ACC112 (cell line): ENCODE measurements around the gene OSBPL3.

Experiments
- H2AFZ ChIP-seq: fragments of 200-600 bp; sonication (generic); one replicate; pipeline ENCODE4 v1.6.0; 2017; ENCODE audit warnings: antibody characterized with exemption, low read length; ENCODE audit not compliant: unreplicated experiment
- H3K27ac ChIP-seq: fragments of 200-600 bp; sonication (generic); 2 replicates; pipeline ENCODE4 v1.5.1; 2014; ENCODE audit warnings: low read depth, mild to moderate bottlenecking, antibody characterized with exemption, low read length, moderate library complexity
- H3K27me3 ChIP-seq: fragments of 200-600 bp; sonication (generic); 2 replicates; pipeline ENCODE4 v1.6.1; 2014; ENCODE audit warnings: mild to moderate bottlenecking, antibody characterized with exemption, low read length, moderate library complexity, mixed read lengths; ENCODE audit not compliant: insufficient read depth
- H3K36me3 ChIP-seq: fragments of 200-600 bp; sonication (generic); 2 replicates; pipeline ENCODE4 v1.6.1; 2016; ENCODE audit warnings: mild to moderate bottlenecking, antibody characterized with exemption, low read length, moderate library complexity, mixed read lengths; ENCODE audit not compliant: insufficient read depth
- H3K4me1 ChIP-seq: fragments of 200-600 bp; sonication (generic); one replicate; pipeline ENCODE4 v1.6.1; 2016; ENCODE audit warnings: low read length, mixed read lengths; ENCODE audit not compliant: insufficient read depth, unreplicated experiment, control insufficient read depth
- H3K4me3 ChIP-seq: fragments of 200-600 bp; sonication (generic); 2 replicates; pipeline ENCODE4 v1.5.1; 2014; ENCODE audit warnings: mild to moderate bottlenecking, low read depth, low read length
- H3K79me2 ChIP-seq: fragments of 200-600 bp; sonication (generic); one replicate; pipeline ENCODE4 v1.6.0; 2016; ENCODE audit warnings: low read length; ENCODE audit not compliant: control insufficient read depth, unreplicated experiment, insufficient read depth

Gene OSBPL3

DNA sequence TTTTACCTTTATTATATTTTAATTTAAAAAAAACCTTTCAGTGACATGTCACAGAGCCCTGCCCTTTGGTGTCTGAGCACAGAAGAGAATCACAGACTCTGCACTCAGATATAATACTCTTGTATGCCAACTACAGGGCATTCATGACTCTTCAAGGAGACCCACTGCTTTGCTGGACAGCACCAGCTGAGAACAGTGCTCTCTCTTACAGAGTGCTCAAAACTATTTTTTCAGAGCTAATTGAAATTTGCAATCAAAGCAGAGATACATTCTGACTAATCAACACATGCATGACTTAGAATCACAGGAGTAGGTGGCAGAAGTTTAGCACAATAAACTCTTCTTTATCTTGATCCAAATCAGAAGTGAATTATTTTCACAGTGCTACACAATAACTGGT lies 99.1 kb downstream of the OSBPL3 start:
- Histone ChIP-seq H3K27me3 (no peaks in the 10 kb centered on the region), H3K4me1 (peaks cover 38% of the 10 kb centered on the region), H3K36me3 (no peaks in the 10 kb centered on the region), H3K4me3 (no peak overlapping the region), H2AFZ (no peak overlapping the region), H3K27ac (no peak overlapping the region), H3K79me2 (no peaks in the 10 kb centered on the region)

DNA sequence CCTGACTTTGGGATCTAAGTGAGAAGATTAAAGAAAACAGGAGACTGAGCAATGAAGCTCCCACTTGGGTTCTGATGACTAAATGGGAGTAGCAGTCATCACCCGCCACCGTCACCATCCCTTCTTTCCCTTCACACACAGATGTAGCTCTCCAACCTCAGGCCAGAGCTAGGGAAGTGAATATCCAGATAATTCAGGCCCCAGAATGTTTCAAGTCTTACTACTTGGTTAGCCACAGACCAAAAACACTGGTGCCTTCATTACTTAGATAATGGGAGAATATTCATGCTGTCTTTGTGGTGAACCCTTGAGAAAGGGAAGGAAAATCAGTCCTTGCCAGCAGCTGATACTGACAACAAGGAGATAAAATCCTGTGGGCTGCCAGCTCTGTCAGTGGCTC lies 100.7 kb downstream of the OSBPL3 start:
- no peak overlapping the region for H2AFZ ChIP-seq
- H3K79me2 ChIP-seq = no peaks in the 10 kb centered on the region
- no peaks in the 10 kb centered on the region for H3K36me3 ChIP-seq
- no peak overlapping the region for H3K4me3 ChIP-seq
- no peaks in the 10 kb centered on the region for H3K27me3 ChIP-seq
- peaks cover 27% of the 10 kb centered on the region for H3K4me1 ChIP-seq
- H3K27ac ChIP-seq = no peak overlapping the region

DNA sequence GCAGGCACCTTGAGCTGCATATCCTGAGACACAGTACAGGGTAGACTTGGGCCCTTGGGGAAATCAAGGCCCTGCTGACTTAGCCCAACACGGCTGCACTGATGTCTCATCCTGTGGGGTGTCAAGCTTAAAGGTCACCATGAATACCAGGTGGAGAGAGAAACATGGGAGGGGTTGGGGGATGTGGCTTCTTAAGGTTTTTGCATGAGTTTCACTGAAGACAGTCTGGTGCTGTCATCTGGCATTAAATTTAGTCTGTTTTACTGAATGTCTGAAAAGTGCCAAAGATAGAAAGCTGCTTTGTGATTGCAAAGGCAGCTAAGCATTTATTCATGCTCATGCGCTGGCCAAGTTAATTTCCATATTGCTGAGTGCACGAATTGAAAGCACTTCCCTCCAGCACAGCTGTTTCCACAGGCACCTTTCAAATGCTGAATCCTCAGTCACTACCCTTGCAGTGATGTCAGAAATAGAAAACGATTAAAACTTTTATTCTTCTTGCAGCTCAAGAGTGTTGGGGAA lies 102.1 kb downstream of the OSBPL3 start:
- H3K4me1 ChIP-seq = peaks cover 15% of the 10 kb centered on the region
- H3K36me3 ChIP-seq = no peaks in the 10 kb centered on the region

DNA sequence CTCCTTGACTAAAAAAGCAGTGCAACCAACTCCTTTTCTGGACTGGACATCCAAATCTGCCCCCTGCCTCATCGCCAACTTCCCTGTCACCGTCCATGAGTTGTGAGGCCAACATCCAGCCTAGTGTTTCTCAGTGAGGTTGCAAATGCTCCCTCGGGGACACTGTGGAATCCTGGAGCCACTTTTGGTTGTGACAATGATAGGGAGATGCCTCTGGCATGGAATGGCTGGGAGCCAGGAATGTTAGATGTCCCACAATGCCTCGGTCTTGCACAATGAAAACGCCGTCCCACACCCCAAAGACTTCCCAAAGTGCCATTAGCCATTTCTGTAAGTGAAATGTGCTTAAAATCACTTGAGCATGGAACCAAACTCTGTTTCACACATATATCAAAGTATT lies 105.2 kb downstream of the OSBPL3 start:
- Histone ChIP-seq H2AFZ (no peak overlapping the region), H3K36me3 (no peaks in the 10 kb centered on the region), H3K79me2 (no peaks in the 10 kb centered on the region), H3K4me1 (no peaks in the 10 kb centered on the region), H3K27me3 (no peaks in the 10 kb centered on the region), H3K4me3 (no peak overlapping the region), H3K27ac (no peak overlapping the region)

More for the DNA sequence above, 102.1 kb downstream of the OSBPL3 start:
- H3K27me3 ChIP-seq = no peaks in the 10 kb centered on the region
- no peak overlapping the region for H2AFZ ChIP-seq
- H3K79me2 ChIP-seq = no peaks in the 10 kb centered on the region
- no peak overlapping the region for H3K27ac ChIP-seq
- H3K4me3 ChIP-seq = no peak overlapping the region

DNA sequence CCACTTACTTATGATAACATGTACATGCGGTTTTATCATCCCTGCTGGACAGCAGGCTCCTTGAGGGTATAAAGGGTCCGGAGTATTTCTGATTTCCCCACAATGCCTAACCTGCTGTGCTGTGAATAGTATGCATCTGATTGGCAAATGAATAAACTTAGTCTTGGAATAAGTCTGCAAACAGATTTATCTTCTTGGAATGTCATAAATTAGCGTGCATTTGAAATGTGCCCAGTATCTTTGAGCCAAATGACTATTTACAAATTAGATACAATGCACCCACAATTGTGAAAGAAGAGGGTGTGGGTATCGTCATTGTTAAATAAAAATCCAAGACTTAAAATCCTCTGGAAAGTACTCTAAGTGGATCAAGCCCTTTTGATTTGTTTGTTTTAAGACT lies 106.0 kb downstream of the OSBPL3 start:
- H2AFZ ChIP-seq = no peak overlapping the region
- no peaks in the 10 kb centered on the region for H3K79me2 ChIP-seq
- no peaks in the 10 kb centered on the region for H3K36me3 ChIP-seq
- no peaks in the 10 kb centered on the region for H3K27me3 ChIP-seq
- no peak overlapping the region for H3K4me3 ChIP-seq
- H3K27ac ChIP-seq = no peak overlapping the region
- no peaks in the 10 kb centered on the region for H3K4me1 ChIP-seq

DNA sequence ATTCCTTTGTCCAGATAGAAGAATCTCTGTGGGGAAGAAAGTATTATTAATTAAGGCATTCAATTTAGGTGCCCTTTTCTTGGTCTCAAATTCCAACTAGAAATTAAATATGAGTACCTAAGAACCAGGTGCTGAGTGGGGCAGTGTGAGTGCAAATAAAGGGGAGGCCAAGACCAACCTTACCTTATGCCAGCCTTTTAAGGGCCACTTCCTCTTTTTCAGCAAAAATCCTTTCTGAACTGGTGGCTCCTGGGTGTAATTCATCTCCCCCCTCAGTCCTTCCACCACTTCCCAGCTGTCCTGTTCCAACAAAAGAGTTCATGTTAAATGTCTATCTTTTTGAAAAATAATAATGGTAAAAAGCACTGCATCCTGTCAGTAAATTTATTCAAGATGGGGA lies 108.2 kb downstream of the OSBPL3 start:
- H3K27me3 ChIP-seq = no peaks in the 10 kb centered on the region
- H3K36me3 ChIP-seq = no peaks in the 10 kb centered on the region
- H3K27ac ChIP-seq = no peak overlapping the region
- no peaks in the 10 kb centered on the region for H3K4me1 ChIP-seq
- no peak overlapping the region for H3K4me3 ChIP-seq
- H2AFZ ChIP-seq = no peak overlapping the region
- no peaks in the 10 kb centered on the region for H3K79me2 ChIP-seq

DNA sequence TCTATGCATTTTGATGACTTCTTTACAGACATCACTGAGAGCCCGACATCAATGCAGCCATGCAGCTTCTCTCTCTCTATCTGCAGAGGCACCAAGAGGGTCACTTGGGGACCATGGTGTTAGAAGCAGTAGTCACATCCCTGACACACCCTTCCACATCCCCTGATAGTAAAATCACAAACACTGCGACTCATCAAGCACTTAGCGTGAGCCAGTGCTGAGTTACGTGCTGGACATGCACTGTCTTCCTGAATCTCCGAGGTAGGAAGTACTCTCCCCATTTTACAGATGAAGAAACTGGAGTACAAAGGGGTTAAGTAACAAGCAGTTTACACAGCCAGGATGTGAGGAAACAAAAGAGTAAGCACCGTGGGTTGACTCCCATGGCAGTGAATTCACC lies 109.2 kb downstream of the OSBPL3 start:
- H3K4me1 ChIP-seq = no peaks in the 10 kb centered on the region
- no peak overlapping the region for H2AFZ ChIP-seq
- no peaks in the 10 kb centered on the region for H3K27me3 ChIP-seq
- H3K4me3 ChIP-seq = no peak overlapping the region
- H3K27ac ChIP-seq = no peak overlapping the region
- H3K79me2 ChIP-seq = no peaks in the 10 kb centered on the region
- H3K36me3 ChIP-seq = peaks cover 3% of the 10 kb centered on the region; the same call in 1 of the 2 replicates

DNA sequence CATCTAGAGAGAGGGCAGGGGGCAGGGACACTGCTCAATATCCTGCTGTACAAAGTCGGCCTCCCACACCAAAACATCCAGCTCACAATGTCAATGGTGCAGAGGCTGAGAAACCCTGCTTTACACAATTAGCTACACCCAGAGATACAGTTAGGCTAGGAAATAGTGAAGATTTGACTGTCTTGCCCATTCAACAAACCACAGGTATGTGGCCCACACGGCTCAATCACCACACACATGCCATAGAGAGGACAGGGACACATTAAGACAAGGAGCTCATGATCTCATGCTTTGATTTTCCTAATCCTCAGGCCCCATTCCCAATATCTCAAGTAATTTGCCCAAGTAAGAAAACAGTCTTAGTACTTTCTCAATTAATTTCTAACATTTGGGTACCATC lies 110.4 kb downstream of the OSBPL3 start:
- no peaks in the 10 kb centered on the region for H3K4me1 ChIP-seq
- H3K36me3 ChIP-seq = peaks cover 3% of the 10 kb centered on the region; the same call in 1 of the 2 replicates
- no peak overlapping the region for H3K4me3 ChIP-seq
- H3K27ac ChIP-seq = no peak overlapping the region
- H3K79me2 ChIP-seq = no peaks in the 10 kb centered on the region
- H2AFZ ChIP-seq = no peak overlapping the region
- H3K27me3 ChIP-seq = no peaks in the 10 kb centered on the region

DNA sequence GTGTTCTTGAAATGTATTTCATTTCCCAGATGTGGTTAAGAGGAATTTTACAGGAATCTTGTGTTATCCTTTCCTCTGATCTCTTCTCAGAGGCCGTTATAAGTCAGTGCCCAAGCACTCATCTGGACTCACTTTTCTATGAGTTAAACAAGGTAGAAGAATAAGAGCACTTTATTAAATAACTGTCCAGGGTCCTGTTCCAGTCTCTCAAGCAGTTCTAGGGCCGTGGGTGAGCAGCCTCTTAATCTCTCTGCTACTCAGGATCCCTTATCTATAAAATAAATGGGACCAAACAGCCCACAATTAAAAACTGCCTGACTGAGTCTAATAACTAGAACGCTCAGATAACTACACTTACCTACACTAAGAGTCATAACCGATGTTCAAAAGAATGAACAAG lies 111.2 kb downstream of the OSBPL3 start:
- Histone ChIP-seq H3K36me3 (peaks cover 3% of the 10 kb centered on the region; the same call in 1 of the 2 replicates), H3K27ac (no peak overlapping the region), H3K4me3 (no peak overlapping the region), H3K4me1 (no peaks in the 10 kb centered on the region), H2AFZ (no peak overlapping the region), H3K27me3 (no peaks in the 10 kb centered on the region), H3K79me2 (no peaks in the 10 kb centered on the region)

DNA sequence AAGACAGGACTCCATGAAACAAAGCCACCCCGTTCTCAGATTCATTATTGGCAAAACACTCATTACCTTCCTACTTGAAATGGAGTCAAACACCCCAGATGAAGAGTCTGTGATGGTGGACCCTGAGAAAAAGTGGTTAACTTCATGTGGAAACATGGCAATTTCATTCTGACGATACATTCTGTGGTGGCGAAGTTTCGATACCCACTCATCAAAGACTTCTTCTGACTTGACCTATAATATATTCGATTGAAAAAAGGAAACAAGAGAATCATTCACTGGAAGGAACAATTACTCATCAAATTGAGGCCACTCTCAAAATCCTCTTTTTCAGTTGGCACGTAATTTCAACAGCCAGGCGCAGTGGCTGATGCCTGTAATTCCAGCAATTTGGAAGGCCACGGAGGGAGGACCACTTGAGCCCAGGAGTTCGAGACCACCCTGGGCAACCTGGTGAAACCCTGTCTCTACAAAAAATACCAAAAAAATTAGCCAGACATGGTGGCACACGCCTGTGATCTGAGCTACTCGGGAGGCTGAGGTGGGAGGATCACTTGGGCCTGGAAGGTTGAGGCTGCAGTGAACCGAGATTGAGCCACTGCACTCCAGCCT lies 113.9 kb downstream of the OSBPL3 start:
- Histone ChIP-seq H3K27ac (no peak overlapping the region), H3K4me1 (no peaks in the 10 kb centered on the region), H3K36me3 (peaks cover 3% of the 10 kb centered on the region; the same call in 1 of the 2 replicates), H3K4me3 (no peak overlapping the region), H3K79me2 (no peaks in the 10 kb centered on the region), H2AFZ (no peak overlapping the region), H3K27me3 (no peaks in the 10 kb centered on the region)

DNA sequence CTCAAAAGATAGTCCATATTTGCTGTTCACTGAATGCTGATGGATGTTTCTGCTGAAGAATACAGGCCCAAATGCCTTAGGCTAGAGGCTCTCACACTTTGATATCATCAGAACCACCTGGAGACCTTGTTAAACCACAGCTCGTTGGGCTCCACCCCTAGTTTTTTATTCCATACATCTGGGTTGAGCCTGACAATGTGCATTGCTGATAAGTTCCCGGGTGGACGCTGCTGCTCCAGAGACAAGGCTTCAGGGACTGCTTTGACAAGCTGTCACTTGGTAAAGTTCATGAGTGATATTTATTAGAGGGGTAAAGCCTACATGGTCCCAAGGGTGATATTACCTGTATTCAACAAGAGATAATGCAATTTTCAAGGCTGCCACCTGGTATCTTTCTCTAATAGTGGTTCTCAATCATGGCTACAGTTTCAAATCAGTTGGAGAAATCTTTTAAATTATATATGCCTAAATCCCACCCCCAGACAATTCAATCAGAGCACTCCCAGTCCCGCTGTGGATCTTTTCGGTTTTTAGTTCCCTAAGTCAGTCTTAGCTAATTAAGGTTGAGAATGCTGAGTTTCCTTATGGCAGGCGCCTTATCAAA lies 115.7 kb downstream of the OSBPL3 start:
- Histone ChIP-seq H3K27me3 (no peaks in the 10 kb centered on the region), H2AFZ (no peak overlapping the region), H3K36me3 (peaks cover 9% of the 10 kb centered on the region; the same call in 1 of the 2 replicates), H3K4me3 (no peak overlapping the region), H3K4me1 (no peaks in the 10 kb centered on the region), H3K27ac (no peak overlapping the region), H3K79me2 (no peaks in the 10 kb centered on the region)
